Measurements from ENCODE around the gene TARDBP.

The TARDBP gene

GRCh38 chr1:11012260-11013159 is at the start of gene TARDBP:
Gene TARDBP, plus strand, starts transcription at chr1:11012654. Its CDS starts 1,074 bp downstream, at chr1:11013728.
- ChIA-PET POLR2A (ENCODE audit: low non-redundant PET) (interaction anchor here (0.7 to 1.1 kb wide), 3 partner anchors 37 to 627 kb away, joined by 3 to 4 read pairs (median 3); no protein-coding TSS in a partner anchor), CTCF (interaction anchor here (0.9 to 1.2 kb wide), 2 partner anchors 229 to 506 kb away, joined by 3 to 6 read pairs; no protein-coding TSS in a partner anchor)
- DNase-seq (ENCODE audit: low spot score): peak; percentile 98
- peak within 1 kb of the TSS; percentile 88 for H3K27ac ChIP-seq
- no peak for TF ChIP-seq CTCF (conservative IDR thresholded peaks at IDR 0.05; ENCODE audit: low read depth)

- no peak for TF ChIP-seq CTCF (conservative IDR thresholded peaks at IDR 0.05; ENCODE audit: low read depth)
- ChIA-PET POLR2A (ENCODE audit: low non-redundant PET) (no interaction called here), CTCF (no interaction called here)
- H3K27ac ChIP-seq: peak overlapping the region; percentile 40
- peak; percentile 41 for DNase-seq (ENCODE audit: low spot score)
Observed at GRCh38 chr1:10965546-10966226, 46.8 kb upstream of the TARDBP start.

- no peak for DNase-seq (ENCODE audit: low spot score)
- CTCF ChIA-PET: no interaction called here
- POLR2A ChIA-PET (ENCODE audit: low non-redundant PET): no interaction called here
Observed at GRCh38 chr1:10967090-10967489, 45.4 kb upstream of the TARDBP start.

GRCh38 chr1:10968411-10968826 is 44.0 kb upstream of the TARDBP start:
- CTCF ChIA-PET: interaction anchor here (0.6 to 1.0 kb wide), 4 partner anchors 19 to 473 kb away, joined by 3 to 4 read pairs (median 3); no protein-coding TSS in a partner anchor
- POLR2A ChIA-PET (ENCODE audit: low non-redundant PET): interaction anchor here (0.6 kb wide), 1 partner anchor 425 kb away, joined by 3 read pairs; no protein-coding TSS in a partner anchor
- TF ChIP-seq CTCF (conservative IDR thresholded peaks at IDR 0.05; ENCODE audit: low read depth): no peak
- no peak overlapping the region for H3K27ac ChIP-seq
- no peak for DNase-seq (ENCODE audit: low spot score)

More at GRCh38 chr1:10967090-10967489, 45.4 kb upstream of the TARDBP start:
- no peak for TF ChIP-seq CTCF (conservative IDR thresholded peaks at IDR 0.05; ENCODE audit: low read depth)
- no peak overlapping the region for H3K27ac ChIP-seq

GRCh38 chr1:10969267-10969970 is 43.0 kb upstream of the TARDBP start:
- DNase-seq (ENCODE audit: low spot score): no peak
- ChIA-PET CTCF (interaction anchor here (0.7 to 1.0 kb wide), 2 partner anchors 16 to 97 kb away, joined by 3 read pairs; no protein-coding TSS in a partner anchor), POLR2A (ENCODE audit: low non-redundant PET) (no interaction called here)
- no peak overlapping the region for H3K27ac ChIP-seq
- TF ChIP-seq CTCF (conservative IDR thresholded peaks at IDR 0.05; ENCODE audit: low read depth): no peak

- no peak for TF ChIP-seq CTCF (conservative IDR thresholded peaks at IDR 0.05; ENCODE audit: low read depth)
- ChIA-PET POLR2A (ENCODE audit: low non-redundant PET) (no interaction called here), CTCF (interaction anchor here (0.7 kb wide), 1 partner anchor 16 kb away, joined by 3 read pairs; no protein-coding TSS in a partner anchor)
- DNase-seq (ENCODE audit: low spot score): no peak
- H3K27ac ChIP-seq: no peak overlapping the region
Observed at GRCh38 chr1:10969971-10970332, 42.5 kb upstream of the TARDBP start.

Measured in RWPE1 (cell line).